Measurements from ENCODE around the gene RABGGTA. TPM values are rescaled to one million over a fixed set of nuclear protein-coding genes. Genes with fewer than 3 reads are reported as not detected.

RABGGTA gene
- polyA plus RNA-seq, 1 experiment = 52.5 TPM

- DNase-seq (ENCODE audit: low read depth) = no peak
- no peaks in the 10 kb centered on the region for H3K27me3 ChIP-seq (ENCODE audit: control insufficient read depth, insufficient read depth, low read length)
- ChIA-PET POLR2A (no interaction called here), CTCF (interaction anchor here (0.7 to 2.9 kb wide), 4 partner anchors 12 to 22 kb away, joined by 3 to 11 read pairs (median 6); partner anchors contain the start of genes RABGGTA and TINF2)
- H3K4me3 ChIP-seq (ENCODE audit: low read depth, low read length) = no peak overlapping the region
- peaks cover 1% of the 10 kb centered on the region; the same call in 1 of the 2 replicates for H3K36me3 ChIP-seq (ENCODE audit: control insufficient read depth, insufficient read depth, low read length)
- TF ChIP-seq, protein P1, sequence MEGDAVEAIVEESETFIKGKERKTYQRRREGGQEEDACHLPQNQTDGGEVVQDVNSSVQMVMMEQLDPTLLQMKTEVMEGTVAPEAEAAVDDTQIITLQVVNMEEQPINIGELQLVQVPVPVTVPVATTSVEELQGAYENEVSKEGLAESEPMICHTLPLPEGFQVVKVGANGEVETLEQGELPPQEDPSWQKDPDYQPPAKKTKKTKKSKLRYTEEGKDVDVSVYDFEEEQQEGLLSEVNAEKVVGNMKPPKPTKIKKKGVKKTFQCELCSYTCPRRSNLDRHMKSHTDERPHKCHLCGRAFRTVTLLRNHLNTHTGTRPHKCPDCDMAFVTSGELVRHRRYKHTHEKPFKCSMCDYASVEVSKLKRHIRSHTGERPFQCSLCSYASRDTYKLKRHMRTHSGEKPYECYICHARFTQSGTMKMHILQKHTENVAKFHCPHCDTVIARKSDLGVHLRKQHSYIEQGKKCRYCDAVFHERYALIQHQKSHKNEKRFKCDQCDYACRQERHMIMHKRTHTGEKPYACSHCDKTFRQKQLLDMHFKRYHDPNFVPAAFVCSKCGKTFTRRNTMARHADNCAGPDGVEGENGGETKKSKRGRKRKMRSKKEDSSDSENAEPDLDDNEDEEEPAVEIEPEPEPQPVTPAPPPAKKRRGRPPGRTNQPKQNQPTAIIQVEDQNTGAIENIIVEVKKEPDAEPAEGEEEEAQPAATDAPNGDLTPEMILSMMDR (IDR thresholded peaks at IDR 0.05; ENCODE audit: insufficient read depth, low read depth, low read length) = no peak
Observed at GRCh38 chr14:24258548-24259265, 12.7 kb downstream of the RABGGTA start.

DNA sequence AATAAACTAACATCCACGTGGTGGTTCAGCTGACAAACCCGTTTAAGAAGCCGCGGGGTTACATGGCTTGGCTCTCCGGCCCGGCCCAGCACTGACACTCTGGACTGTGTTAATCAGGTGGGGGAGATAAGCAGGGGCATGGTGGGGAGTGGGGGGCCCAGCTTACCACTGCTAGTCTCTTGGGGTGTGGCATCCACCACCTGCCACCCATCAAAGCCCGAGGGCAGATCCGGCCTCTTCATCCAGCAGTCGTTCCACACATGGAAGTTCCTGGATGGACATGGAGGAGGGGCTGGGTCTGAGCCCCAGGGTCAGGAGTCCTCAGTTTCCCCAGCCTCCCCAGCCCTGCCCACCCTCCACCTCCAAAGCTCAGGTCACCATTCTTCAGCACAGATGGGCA, 13.3 kb downstream of the RABGGTA start:
- ChIA-PET POLR2A (no interaction called here), CTCF (interaction anchor here (1.3 to 2.9 kb wide), 3 partner anchors 9 to 15 kb away, joined by 3 to 11 read pairs (median 9); partner anchors contain the start of genes RABGGTA and TINF2)
- Histone ChIP-seq H3K4me3 (ENCODE audit: low read depth, low read length) (no peak overlapping the region), H3K36me3 (ENCODE audit: control insufficient read depth, insufficient read depth, low read length) (peaks cover 1% of the 10 kb centered on the region; the same call in 1 of the 2 replicates), H3K27me3 (ENCODE audit: control insufficient read depth, insufficient read depth, low read length) (no peaks in the 10 kb centered on the region)
- TF ChIP-seq, protein P1 (IDR thresholded peaks at IDR 0.05; ENCODE audit: insufficient read depth, low read depth, low read length) = no peak
- no peak for DNase-seq (ENCODE audit: low read depth)

GRCh38 chr14:24256960-24257359, 14.4 kb downstream of the RABGGTA start:
- Histone ChIP-seq H3K4me3 (ENCODE audit: low read depth, low read length) (no peak overlapping the region), H3K36me3 (ENCODE audit: control insufficient read depth, insufficient read depth, low read length) (peaks cover 1% of the 10 kb centered on the region; the same call in 1 of the 2 replicates), H3K27me3 (ENCODE audit: control insufficient read depth, insufficient read depth, low read length) (no peaks in the 10 kb centered on the region)
- CTCF ChIA-PET = interaction anchor here (0.9 to 2.9 kb wide), 5 partner anchors 10 to 23 kb away, joined by 3 to 10 read pairs (median 9); partner anchors contain the start of genes RABGGTA and TINF2
- POLR2A ChIA-PET = no interaction called here
- TF ChIP-seq, protein P1 (IDR thresholded peaks at IDR 0.05; ENCODE audit: insufficient read depth, low read depth, low read length) = no peak
- DNase-seq (ENCODE audit: low read depth) = no peak

DNA sequence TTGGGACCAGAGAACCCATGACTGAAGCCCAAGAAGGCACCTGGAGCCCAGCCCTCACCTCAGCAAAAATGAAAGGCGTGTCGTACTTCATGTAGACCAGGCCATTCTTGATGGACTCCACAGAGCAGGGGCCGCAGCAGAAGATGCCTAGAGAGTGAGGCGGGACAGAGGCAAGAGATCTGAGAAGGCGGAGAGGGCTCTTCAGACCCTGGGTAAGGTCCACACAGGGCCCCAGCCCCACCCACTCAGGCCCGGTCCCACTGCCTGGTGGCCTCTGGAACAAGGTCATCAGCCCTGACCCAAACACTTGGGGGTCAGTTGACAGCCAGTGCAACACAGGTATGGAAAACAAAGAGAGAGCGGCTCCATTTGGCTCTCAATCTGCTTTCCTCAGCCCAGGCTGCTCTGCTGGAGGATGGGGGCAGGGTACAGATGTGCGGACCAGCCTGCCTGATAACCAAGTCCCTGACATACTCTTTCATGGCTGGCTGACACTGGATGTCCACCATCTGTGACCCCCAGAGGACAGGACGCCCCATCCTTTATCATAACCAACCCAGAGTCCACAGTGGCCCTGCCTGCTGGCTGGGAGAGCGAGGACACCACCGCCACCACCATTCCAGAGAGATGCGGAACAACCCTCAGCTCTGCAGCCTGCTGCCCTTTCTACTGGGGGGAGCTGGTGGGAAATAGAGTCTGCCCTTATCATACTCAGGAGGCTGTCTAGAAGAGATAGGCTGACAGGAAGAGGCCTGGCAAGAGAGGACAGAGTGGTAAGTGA, 15.3 kb downstream of the RABGGTA start:
- no peak overlapping the region for H3K4me3 ChIP-seq (ENCODE audit: low read depth, low read length)
- no peaks in the 10 kb centered on the region for H3K27me3 ChIP-seq (ENCODE audit: control insufficient read depth, insufficient read depth, low read length)
- TF ChIP-seq, protein P1 (IDR thresholded peaks at IDR 0.05; ENCODE audit: insufficient read depth, low read depth, low read length) = no peak
- ChIA-PET POLR2A (no interaction called here), CTCF (interaction anchor here (0.9 to 2.9 kb wide), 5 partner anchors 13 to 41 kb away, joined by 3 to 14 read pairs (median 9); partner anchors contain the start of genes RABGGTA and TINF2)
- H3K36me3 ChIP-seq (ENCODE audit: control insufficient read depth, insufficient read depth, low read length) = peaks cover 1% of the 10 kb centered on the region; the same call in 1 of the 2 replicates
- no peak for DNase-seq (ENCODE audit: low read depth)

GRCh38 chr14:24255438-24255837, 16.0 kb downstream of the RABGGTA start:
- CTCF ChIA-PET = interaction anchor here (2.2 to 2.8 kb wide), 2 partner anchors 12 to 42 kb away, joined by 10 to 14 read pairs; no protein-coding TSS in a partner anchor
- POLR2A ChIA-PET = no interaction called here
- TF ChIP-seq, protein P1 (IDR thresholded peaks at IDR 0.05; ENCODE audit: insufficient read depth, low read depth, low read length) = no peak

More at GRCh38 chr14:24255438-24255837, 16.0 kb downstream of the RABGGTA start:
- H3K36me3 ChIP-seq (ENCODE audit: control insufficient read depth, insufficient read depth, low read length) = peaks cover 1% of the 10 kb centered on the region; the same call in 1 of the 2 replicates
- no peak overlapping the region for H3K4me3 ChIP-seq (ENCODE audit: low read depth, low read length)
- H3K27me3 ChIP-seq (ENCODE audit: control insufficient read depth, insufficient read depth, low read length) = no peaks in the 10 kb centered on the region
- DNase-seq (ENCODE audit: low read depth) = no peak
